Esophagus squamous epithelium (tissue), 4 donors: Measurements from ENCODE around the gene NPM3.

Source experiments
- CTCF ChIP-seq, 6 experiments: fragments of 450-650 bp in 4 of 6; fragments of 200-600 bp in 2 of 6; sonication (generic) in 2 of 6; IDR thresholded peaks; one replicate each; pipeline ENCODE4 v1.5.1; 2016 to 2019; ENCODE audit warnings: antibody characterized with exemption in 6 of 6, mild to moderate bottlenecking in 4 of 6, moderate library complexity in 4 of 6
- POLR2A ChIP-seq, 4 donors: fragments of 450-650 bp; IDR thresholded peaks; one replicate each; pipeline ENCODE4 v1.6.1; 2017; ENCODE audit warnings: antibody characterized with exemption in 4 of 4, mild to moderate bottlenecking in 4 of 4, moderate library complexity in 3 of 4

- TF ChIP-seq CTCF (IDR thresholded peaks at IDR 0.05) = no peak
- no peak for TF ChIP-seq POLR2A (IDR thresholded peaks at IDR 0.05)
These were observed 6.4 kb upstream of the NPM3 start for GRCh38 chr10:101789686-101790085.
